Stimulated activated naive B cell treated with anti-CD40 and anti-IgM and Interleukin-4, amounts not matched to agents 10 μg/mL and 1 μg/mL and 100 μg/mL, for 72 hours (primary cell): Measurements from ENCODE around the gene BLM.

Experiments
- ATAC-seq, 2 donors: fragments of 150-1000 bp; cut with Tn5 transposase; replicated peaks; 2 replicates each; pipeline ENCODE4 v1.10.0; 2021; ENCODE audit warnings: moderate library complexity in 1 of 2
- DNase-seq: peaks from one replicate; pipeline ENCODE4 v3.0.0; 2021
- H3K27ac Mint-ChIP-seq: one replicate; pipeline ENCODE4 v1.8.0; 2022; ENCODE audit warnings: mild to moderate bottlenecking, mixed read lengths
- H3K27me3 Mint-ChIP-seq, 2 donors: one replicate each; pipeline ENCODE4 v1.8.0; 2022; ENCODE audit warnings: mixed read lengths in 2 of 2
- H3K36me3 Mint-ChIP-seq, 2 donors: one replicate each; pipeline ENCODE4 v1.8.0; 2022; ENCODE audit warnings: mixed read lengths in 2 of 2, mild to moderate bottlenecking in 1 of 2
- H3K4me1 Mint-ChIP-seq, 2 donors: one replicate each; pipeline ENCODE4 v1.8.0; 2022; ENCODE audit warnings: mixed read lengths in 2 of 2, mild to moderate bottlenecking in 1 of 2
- H3K4me3 Mint-ChIP-seq, 2 donors: one replicate each; pipeline ENCODE4 v1.8.0; 2022; ENCODE audit warnings: mild to moderate bottlenecking in 2 of 2, mixed read lengths in 2 of 2, moderate library complexity in 1 of 2
- H3K9me3 Mint-ChIP-seq, 2 donors: one replicate each; pipeline ENCODE4 v1.8.0; 2022; ENCODE audit warnings: mixed read lengths in 2 of 2, mild to moderate bottlenecking in 1 of 2

BLM gene

DNA sequence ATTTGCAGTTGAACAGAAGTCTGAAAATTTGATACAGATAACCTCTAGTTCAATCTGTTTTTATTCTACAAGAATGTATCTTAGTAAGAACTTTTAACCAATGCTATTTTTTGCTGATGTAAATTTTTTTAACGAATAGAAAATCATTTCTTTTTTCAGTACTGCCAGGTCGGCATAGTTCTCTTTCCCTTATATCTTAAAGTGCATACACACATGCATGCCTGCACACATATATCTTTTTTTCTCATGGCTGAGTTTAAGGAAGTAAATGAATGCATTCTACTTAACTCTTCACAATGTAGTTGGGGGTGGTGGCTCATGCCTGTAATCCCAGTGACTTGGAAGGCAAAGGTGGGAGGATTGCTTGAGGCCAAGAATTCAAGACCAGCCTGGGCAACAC lies 48.4 kb downstream of the BLM start:
- H3K4me1 Mint-ChIP-seq = no peaks in the 10 kb centered on the region
- ATAC-seq = no peak
- H3K9me3 Mint-ChIP-seq = no peaks in the 10 kb centered on the region
- DNase-seq = no peak
- peaks cover 8 to 26% of the 10 kb centered on the region in 2 donors for H3K36me3 Mint-ChIP-seq
- no peak overlapping the region for H3K27ac Mint-ChIP-seq
- no peaks in the 10 kb centered on the region for H3K27me3 Mint-ChIP-seq
- H3K4me3 Mint-ChIP-seq = no peak overlapping the region

DNA sequence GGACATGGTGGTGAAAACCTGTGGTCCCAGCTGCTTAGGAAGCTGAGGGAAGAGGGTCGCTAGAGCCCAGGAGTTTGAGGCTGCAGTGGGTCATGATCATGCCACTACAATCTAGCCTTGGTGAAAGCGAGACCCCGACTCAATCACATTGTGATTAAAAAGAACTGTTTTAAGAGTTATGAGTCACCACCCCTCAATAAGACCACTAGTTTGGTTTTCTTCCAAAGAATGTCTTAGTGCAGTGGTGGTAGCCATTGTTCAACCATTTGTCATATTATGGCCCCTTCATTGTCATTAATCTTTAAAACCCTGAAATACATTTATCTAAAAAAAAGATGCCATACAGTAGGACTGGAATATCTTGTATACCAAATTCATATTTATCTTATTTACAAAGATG lies 48.8 kb downstream of the BLM start:
- Mint-ChIP-seq H3K4me1 (no peaks in the 10 kb centered on the region), H3K36me3 (peaks cover 8 to 22% of the 10 kb centered on the region in 2 donors), H3K27ac (no peak overlapping the region), H3K4me3 (no peak overlapping the region), H3K9me3 (no peaks in the 10 kb centered on the region), H3K27me3 (no peaks in the 10 kb centered on the region)
- DNase-seq = no peak
- ATAC-seq = no peak

DNA sequence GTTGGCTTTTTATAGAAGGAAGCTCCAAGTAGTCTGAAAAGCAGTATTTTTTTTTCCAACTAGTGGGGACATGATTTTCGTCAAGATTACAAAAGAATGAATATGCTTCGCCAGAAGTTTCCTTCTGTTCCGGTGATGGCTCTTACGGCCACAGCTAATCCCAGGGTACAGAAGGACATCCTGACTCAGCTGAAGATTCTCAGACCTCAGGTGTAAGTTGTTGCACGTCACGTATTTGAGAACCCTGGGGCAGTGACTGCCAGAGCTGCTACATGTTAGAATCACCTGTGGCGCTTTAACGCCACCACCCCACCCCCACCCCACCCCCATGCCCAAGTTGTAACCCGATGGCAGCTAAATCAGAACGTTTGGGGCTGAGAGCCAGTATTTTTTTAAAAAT lies 52.2 kb downstream of the BLM start:
- Mint-ChIP-seq H3K4me1 (no peaks in the 10 kb centered on the region), H3K9me3 (no peaks in the 10 kb centered on the region), H3K27me3 (no peaks in the 10 kb centered on the region), H3K36me3 (peaks cover 10 to 19% of the 10 kb centered on the region in 2 donors), H3K4me3 (no peak overlapping the region), H3K27ac (no peak overlapping the region)
- ATAC-seq (no peak), DNase-seq (no peak)

DNA sequence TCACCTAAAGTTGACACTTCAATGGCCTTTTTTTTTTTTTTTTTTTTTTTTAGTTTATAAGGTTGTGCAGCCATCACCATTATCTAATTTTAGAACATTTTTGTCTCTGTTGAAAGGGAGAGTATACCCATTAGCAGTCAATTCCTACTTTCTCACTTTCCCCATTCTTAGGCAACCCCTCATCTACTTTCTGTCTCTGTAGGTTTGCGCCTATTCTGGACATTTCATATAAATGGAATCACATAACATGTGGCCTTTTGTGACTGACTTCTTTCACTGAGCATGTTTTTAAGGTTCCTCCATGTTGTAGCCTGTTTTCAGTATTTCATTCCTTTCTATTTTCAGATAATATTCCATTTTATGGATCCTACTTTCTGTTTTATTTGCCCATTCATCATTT lies 56.3 kb downstream of the BLM start:
- Mint-ChIP-seq H3K4me3 (no peak overlapping the region), H3K36me3 (peaks cover 8 to 22% of the 10 kb centered on the region in 2 donors), H3K27me3 (no peaks in the 10 kb centered on the region), H3K27ac (no peak overlapping the region), H3K9me3 (no peaks in the 10 kb centered on the region), H3K4me1 (no peaks in the 10 kb centered on the region)
- DNase-seq (no peak), ATAC-seq (no peak)

DNA sequence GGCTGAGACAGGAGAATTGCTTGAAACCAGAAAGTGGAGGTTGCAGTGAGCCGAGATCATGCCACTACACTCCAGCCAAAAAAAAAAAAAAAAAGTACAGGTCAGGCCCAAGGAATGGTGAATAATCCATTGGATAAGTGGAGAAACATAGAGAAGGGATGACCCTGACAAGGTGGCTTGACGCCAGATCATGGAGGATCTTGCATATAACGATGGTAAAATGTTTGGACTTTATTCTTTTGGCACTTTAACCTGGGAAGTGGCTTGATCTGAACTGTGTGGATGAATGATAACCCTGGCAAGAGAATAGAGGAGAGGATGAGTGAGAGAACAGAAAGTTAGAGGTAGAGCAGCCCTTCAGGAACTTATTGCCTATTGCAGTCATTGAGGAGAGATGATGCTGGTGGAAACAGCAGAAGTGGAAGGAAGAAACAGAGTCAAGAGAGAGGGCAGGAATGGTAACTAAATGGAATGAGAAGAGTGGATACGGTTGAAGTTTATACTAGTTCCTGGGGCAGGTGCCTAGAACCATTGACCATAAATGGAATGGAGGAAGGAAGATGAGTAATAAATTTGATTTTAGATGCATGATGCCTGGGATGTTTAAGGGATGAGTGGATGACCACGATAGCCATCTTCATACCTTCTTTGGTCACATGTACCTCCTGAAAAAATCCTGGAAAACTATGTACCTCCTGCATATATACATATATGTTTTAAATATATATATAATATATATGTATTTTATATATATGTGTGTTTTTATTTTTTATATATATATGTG lies 57.8 kb downstream of the BLM start:
- no peak for DNase-seq

DNA sequence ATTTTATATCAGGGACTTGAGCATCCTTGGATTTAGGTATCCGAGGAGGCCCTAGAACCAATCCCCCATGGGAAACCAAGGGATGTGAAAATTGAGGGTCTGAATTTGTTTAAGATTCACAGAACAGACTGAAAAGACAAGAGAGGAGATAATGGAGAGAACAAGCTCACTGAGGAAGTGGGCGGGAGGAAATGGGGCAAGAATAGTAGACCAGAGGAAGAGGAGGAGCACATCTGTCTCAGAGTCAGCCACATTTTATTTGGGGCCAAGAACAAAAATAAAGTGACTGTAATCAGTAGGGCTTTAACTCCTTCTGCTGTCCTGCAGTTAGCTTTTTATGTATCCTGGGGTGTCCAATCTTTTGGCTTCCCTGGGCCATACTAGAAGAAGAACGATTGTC lies 63.8 kb downstream of the BLM start:
- DNase-seq = no peak
- H3K4me1 Mint-ChIP-seq = peaks cover 4 to 14% of the 10 kb centered on the region in 2 donors
- H3K27me3 Mint-ChIP-seq = no peaks in the 10 kb centered on the region
- no peak overlapping the region for H3K4me3 Mint-ChIP-seq
- no peak overlapping the region for H3K27ac Mint-ChIP-seq
- ATAC-seq = no peak
- peaks cover 3 to 4% of the 10 kb centered on the region in 2 donors for H3K9me3 Mint-ChIP-seq
- H3K36me3 Mint-ChIP-seq = peaks cover 7 to 27% of the 10 kb centered on the region in 2 donors

More for the DNA sequence above, 57.8 kb downstream of the BLM start:
- Mint-ChIP-seq H3K4me3 (no peak overlapping the region), H3K4me1 (no peaks in the 10 kb centered on the region), H3K9me3 (peaks cover 0 to 1% of the 10 kb centered on the region in 2 donors), H3K27ac (no peak overlapping the region), H3K36me3 (peaks cover 11 to 28% of the 10 kb centered on the region in 2 donors), H3K27me3 (no peaks in the 10 kb centered on the region)
- ATAC-seq = no peak

DNA sequence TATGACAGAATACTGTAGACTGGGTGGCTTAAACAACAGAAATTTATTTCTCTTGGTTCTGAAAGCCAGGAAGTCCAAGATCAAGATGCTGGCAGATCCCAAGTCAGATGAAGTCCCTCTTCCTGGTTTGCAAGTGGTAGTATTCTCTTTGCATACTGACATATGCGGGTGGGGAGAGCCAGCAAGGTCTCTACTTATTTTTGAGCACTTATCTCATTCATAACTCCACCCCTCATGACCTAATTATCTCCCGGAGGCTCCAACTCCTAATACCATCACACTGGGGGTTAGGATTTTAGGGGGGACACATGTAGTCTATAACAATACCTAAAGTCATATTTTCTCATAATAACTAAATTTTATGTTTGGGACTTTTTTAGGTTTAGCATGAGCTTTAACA lies 65.3 kb downstream of the BLM start:
- Mint-ChIP-seq H3K4me3 (no peak overlapping the region), H3K4me1 (peaks cover 7 to 14% of the 10 kb centered on the region in 2 donors), H3K36me3 (peaks cover 7 to 22% of the 10 kb centered on the region in 2 donors), H3K27ac (no peak overlapping the region), H3K9me3 (peaks cover 3 to 4% of the 10 kb centered on the region in 2 donors), H3K27me3 (no peaks in the 10 kb centered on the region)
- no peak for ATAC-seq
- DNase-seq = no peak

DNA sequence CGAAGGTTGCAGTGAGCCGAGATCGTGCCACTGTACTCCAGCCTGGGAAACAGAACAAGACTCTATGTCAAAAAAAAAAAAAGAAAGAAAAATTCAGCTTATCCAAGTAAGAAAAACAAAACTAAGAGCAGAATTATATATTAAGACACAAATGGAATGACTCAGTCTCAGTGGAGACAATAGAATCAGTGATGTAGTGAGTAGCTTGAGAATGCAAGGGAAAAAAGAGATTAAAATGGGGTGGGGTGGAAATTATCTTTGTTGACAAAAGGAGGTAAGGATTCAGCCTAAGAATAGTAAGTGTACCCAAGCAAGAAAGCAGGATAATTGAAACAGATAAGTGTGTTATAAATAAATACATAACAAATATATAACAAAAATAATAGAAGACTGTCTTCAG lies 70.7 kb downstream of the BLM start:
- Mint-ChIP-seq H3K4me1 (peaks cover 5 to 6% of the 10 kb centered on the region in 2 donors), H3K9me3 (no peaks in the 10 kb centered on the region), H3K36me3 (peaks cover 5 to 15% of the 10 kb centered on the region in 2 donors), H3K4me3 (no peak overlapping the region), H3K27ac (peak overlapping the region; percentile 62), H3K27me3 (no peaks in the 10 kb centered on the region)
- DNase-seq = no peak
- ATAC-seq = no peak

DNA sequence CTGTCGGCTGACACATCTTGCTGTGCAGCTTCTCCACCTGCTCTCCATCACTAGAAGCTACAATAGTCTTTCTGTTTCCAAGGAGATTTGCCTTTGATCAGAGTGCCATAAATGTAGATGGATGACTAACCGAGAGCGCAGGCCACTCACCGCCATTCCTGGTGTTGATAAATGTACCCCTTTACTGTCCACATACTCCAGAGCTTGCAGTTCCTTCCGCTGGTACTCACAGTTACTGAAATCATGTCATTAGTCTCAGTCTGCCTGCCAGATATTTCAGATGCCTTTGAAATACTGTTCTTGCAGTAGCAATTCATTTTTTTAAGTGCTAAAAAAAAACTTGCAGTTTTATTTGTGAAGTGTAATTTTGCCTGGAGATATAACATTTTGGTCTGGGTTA lies 72.3 kb downstream of the BLM start:
- peaks cover 5 to 6% of the 10 kb centered on the region in 2 donors for H3K4me1 Mint-ChIP-seq

DNA sequence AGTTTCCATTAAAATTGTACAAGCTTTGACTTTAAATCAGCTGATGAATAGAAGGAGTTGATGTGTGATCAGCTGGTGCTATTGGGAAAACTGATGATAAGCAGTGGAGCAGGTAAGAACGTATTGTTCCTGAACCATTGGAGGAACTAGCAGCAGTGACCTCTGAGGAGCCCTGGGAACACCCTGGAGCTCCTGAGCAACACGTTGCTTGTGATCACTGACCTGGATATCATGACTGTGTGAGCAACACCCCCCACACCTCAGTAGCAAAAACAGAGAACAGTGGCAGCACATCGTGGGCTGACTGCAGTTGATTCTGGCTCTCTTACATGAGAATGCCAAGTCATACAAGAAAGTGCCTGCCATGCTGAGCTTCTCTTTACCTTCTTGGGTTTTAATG lies 72.9 kb downstream of the BLM start:
- H3K4me3 Mint-ChIP-seq = no peak overlapping the region
- ATAC-seq (no peak), DNase-seq (no peak)
- peaks cover 5 to 6% of the 10 kb centered on the region in 2 donors for H3K4me1 Mint-ChIP-seq
- peaks cover 9 to 18% of the 10 kb centered on the region in 2 donors for H3K36me3 Mint-ChIP-seq
- no peaks in the 10 kb centered on the region for H3K9me3 Mint-ChIP-seq
- H3K27me3 Mint-ChIP-seq = no peaks in the 10 kb centered on the region
- no peak overlapping the region for H3K27ac Mint-ChIP-seq

More for the DNA sequence above, 72.3 kb downstream of the BLM start:
- no peak overlapping the region for H3K4me3 Mint-ChIP-seq
- H3K9me3 Mint-ChIP-seq = no peaks in the 10 kb centered on the region
- H3K36me3 Mint-ChIP-seq = peaks cover 9 to 21% of the 10 kb centered on the region in 2 donors
- ATAC-seq (no peak), DNase-seq (no peak)
- no peaks in the 10 kb centered on the region for H3K27me3 Mint-ChIP-seq
- H3K27ac Mint-ChIP-seq = no peak overlapping the region

DNA sequence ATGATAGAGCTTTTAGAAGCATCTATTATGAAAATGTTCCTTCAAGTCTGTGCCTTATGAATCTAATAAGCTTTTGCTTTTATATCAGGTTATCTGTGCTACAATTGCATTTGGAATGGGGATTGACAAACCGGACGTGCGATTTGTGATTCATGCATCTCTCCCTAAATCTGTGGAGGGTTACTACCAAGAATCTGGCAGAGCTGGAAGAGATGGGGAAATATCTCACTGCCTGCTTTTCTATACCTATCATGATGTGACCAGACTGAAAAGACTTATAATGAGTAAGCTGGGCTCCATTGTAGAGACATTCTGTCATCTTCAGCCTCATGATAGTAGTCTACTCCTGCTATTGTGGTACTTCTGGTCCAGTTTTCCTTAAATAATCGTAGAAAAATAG lies 73.4 kb downstream of the BLM start:
- peaks cover 5 to 6% of the 10 kb centered on the region in 2 donors for H3K4me1 Mint-ChIP-seq
- ATAC-seq (no peak), DNase-seq (no peak)
- H3K4me3 Mint-ChIP-seq = no peak overlapping the region
- H3K27ac Mint-ChIP-seq = no peak overlapping the region
- peaks cover 5 to 20% of the 10 kb centered on the region in 2 donors for H3K36me3 Mint-ChIP-seq
- H3K27me3 Mint-ChIP-seq = no peaks in the 10 kb centered on the region
- H3K9me3 Mint-ChIP-seq = no peaks in the 10 kb centered on the region

DNA sequence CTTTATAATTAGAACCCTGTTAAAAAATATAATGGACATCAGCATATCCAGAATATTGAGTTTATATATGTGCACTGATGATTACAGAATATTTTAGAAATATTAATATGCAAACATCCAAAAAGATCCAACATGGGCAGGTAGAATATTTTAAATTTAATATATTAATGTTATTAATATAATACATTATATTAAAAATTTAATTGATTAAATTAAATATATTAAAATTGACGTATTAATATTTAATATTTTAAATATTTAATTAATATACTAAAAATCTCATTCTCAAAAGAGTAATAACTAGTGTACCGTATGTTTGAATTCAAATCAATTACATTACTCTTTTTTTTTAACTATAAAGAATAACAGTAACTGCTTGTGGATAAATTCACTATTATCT lies 77.4 kb downstream of the BLM start:
- no peaks in the 10 kb centered on the region for H3K27me3 Mint-ChIP-seq
- H3K4me1 Mint-ChIP-seq = no peaks in the 10 kb centered on the region
- peaks cover 8 to 26% of the 10 kb centered on the region in 2 donors for H3K36me3 Mint-ChIP-seq
- H3K9me3 Mint-ChIP-seq = no peaks in the 10 kb centered on the region
- H3K27ac Mint-ChIP-seq = no peak overlapping the region
- DNase-seq (no peak), ATAC-seq (no peak)
- H3K4me3 Mint-ChIP-seq = no peak overlapping the region

DNA sequence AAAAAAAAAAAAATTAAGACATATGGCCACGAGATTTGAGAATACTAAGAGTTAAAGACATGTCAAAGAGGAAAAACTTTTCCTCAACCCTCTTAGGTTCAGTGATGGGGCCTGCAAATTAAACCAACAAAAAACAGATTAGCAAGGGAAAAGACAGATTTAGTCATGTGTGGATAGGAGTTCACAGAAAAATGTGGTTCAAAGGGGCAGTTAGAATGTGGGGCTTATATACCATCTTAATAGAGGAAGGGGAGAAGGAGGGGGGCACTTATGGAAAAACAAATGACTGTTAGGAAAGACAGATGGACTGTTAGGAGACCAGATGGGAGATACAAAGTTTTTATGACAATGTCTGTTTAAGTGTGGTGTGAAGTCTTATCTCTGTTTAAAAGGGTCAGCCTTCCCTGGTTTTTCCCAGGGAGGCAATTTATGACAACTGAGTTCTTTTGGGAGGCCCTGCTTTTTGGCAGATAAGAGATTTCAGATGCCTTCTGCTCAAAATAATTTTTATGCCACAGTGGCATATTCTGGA lies 82.6 kb downstream of the BLM start:
- ATAC-seq = no peak
- Mint-ChIP-seq H3K9me3 (no peaks in the 10 kb centered on the region), H3K4me1 (no peaks in the 10 kb centered on the region), H3K4me3 (no peak overlapping the region), H3K36me3 (peaks cover 8 to 30% of the 10 kb centered on the region in 2 donors), H3K27me3 (no peaks in the 10 kb centered on the region), H3K27ac (no peak overlapping the region)
- DNase-seq = no peak

DNA sequence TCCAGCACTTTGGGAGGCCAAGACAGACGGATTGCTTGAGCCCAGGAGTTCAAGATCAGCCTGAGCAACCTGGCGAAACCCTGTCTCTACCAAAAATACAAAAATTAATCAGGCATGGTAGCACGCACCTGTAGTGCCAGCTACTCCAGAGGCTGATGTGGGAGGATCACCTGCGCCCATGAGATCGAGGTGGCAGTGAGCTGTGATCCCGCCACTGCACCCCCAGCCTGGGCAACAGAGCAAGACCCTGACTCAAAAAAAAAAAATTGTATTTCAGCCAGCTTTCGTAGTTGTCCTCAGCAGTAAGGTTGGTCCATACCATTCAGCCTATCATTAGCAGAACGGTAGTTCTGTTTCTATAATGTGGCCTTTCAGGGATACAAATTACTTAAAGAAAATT lies 84.7 kb downstream of the BLM start:
- Mint-ChIP-seq H3K4me1 (no peaks in the 10 kb centered on the region), H3K36me3 (peaks cover 4 to 20% of the 10 kb centered on the region in 2 donors), H3K4me3 (no peak overlapping the region), H3K27me3 (no peaks in the 10 kb centered on the region), H3K27ac (no peak overlapping the region), H3K9me3 (no peaks in the 10 kb centered on the region)
- ATAC-seq (no peak), DNase-seq (no peak)

DNA sequence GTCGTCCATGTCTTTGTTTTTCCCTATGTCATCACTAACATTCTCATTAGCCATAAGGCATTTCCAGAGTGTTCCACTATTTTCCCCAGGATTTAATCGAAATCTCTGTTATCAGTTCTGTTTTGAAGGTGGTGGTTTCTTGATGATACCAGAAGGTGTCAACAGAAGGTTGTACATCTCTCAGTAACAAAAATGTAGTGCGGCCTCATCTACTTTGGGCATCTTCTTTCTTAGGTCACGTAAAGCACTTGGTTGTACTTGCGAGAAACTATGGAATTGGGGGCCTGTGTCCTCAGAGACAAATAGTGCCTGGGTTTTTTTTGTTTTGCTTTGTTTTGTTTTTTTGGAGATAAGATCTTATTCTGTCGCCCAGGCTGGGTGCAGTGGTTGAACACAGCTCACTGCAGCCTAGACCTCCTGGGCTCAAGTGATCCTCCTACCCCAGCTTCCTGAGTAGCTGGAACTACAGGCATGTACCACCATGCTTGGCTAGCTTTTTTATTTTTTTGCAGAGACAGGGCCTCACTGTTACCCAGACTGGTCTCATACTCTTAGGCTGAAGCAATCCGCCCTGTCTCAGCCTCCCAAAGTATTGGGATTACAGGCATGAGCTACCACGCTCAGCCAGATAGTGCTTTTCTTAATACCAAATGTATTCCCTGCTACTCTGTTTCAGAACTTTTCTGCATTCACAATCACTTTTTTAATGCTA lies 90.1 kb downstream of the BLM start:
- Mint-ChIP-seq H3K27me3 (no peaks in the 10 kb centered on the region), H3K27ac (no peak overlapping the region), H3K36me3 (peaks cover 22 to 26% of the 10 kb centered on the region in 2 donors), H3K4me3 (no peak overlapping the region), H3K4me1 (peaks cover 7 to 29% of the 10 kb centered on the region in 2 donors), H3K9me3 (no peaks in the 10 kb centered on the region)
- no peak for DNase-seq
- no peak for ATAC-seq
